IPS DF 4.7 (cell line): ENCODE measurements around the gene SLC6A12.
"Not testable (repeated sequence)": the region's sequence is repeated elsewhere in the genome, so short reads cannot be mapped to it uniquely, and the experiment has no call there.

Source experiments
- DNase-seq: peaks from one replicate; pipeline ENCODE4 v3.0.0-alpha.2; 2013; ENCODE audit warnings: low spot score; ENCODE audit errors: extremely low read depth

SLC6A12 gene

DNA sequence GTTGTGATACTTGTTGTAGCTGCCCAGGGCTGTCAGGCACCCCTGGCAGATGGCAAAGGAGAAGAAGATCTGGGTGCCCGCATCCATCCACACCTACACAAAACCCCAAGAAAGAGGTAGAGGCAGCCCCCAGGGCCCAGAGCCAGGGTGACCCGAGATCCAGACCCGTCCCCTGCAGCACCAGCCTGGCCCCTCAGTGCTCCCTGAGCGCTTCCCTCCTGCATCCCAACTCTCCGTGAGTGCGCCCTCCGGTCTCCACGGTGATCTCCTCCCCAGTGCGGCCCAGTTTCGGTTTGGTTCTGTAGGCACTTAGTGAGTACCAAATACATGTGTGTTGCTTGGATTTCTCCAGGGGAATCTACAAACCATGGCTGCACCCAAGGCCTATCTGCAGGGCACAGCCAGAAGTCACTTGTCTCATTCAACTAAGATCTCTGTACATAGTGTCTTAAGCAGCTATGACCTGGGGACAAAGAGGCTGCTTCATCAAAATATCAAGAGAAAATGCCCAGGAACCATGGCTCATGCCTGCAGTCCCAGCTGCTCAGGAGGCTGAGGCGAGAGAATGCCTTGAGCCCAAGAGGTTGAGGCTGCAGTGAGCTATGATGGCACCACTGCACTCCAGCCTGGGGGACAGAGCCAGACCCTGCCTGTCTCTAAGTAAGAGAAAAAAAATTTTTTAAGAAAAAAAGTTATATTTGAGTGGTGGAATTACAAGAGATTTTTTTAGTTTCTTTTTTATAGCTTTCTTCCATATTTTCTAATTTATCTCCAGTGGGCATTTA is 15.9 kb downstream of the SLC6A12 start:
- no peak for DNase-seq

DNA sequence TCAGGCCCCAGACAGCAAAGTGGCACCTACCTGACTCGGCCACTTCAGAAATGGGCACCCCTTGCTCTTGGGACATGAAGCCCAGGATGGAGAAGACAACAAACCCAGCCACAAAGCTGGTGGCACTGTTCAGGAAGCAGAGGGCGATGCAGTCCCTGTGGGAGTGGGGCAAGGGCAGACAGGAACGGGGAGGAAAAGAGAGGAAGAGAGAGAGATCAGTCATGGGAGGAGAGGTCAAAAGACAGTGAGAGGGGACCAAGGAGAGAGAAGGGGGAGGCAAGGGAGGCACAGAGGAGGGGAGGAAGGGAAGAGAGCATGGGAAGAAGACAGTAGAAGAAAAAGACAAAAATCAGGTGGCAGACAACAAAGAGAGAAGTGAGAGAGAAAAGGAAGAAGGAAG is 16.6 kb downstream of the SLC6A12 start:
- no peak for DNase-seq

DNA sequence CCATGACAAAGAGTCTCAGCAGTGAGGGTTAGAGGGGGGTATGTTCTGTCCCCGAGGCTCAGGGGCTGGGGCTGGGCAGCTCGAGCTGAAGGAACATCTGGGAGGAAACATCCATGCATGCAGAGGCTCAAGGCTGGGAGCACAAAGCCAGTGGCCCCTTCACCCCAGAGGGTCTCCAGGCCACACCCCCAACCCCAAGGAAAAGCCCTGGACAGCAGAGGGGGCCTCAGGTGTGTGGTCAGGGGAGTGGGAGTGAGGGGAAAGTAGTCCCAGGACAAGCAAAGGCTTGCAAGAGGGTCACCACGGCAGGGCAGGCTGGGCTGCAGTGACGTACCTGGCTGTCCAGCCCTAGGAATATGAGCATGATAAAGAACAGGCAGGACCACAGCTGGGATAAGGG is 17.5 kb downstream of the SLC6A12 start:
- DNase-seq = no peak

DNA sequence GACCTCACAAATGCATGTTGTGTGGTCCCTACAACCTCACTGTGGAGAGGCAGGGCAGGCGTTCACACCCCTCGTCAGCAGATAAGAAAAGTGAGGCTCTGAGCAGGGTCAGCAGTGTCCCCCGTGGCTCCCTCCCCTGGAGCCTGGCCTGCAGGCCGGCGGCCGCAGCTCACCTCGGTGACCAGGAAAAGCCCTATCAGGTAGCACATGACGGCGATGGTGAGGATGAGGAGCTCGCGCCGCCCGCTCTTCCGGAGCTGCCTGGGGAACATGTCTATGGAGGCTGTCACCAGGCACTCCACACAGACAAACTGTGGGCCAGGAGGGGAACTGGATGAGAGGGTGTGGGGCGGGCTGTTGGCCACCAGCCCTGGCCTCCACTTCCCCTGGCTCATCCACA is 18.0 kb downstream of the SLC6A12 start:
- DNase-seq = no peak

DNA sequence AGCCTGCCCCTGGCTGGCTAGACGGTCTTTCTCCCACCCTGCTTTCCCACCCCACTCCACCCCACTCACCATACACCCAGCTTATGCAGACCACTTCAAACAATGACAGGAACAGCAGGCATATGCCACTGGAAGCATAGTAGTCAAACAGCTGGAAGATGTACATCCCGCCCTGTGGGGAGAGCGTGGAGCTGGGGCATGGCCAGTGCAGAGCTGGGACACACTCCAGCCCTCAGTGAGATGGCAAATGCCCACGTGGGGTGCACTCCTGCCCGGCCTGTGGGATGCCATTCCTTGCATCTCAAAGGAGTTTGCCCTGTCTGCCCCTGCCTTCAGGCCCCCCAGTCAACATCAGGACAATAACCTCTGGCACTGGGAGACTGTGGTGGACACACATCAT is 18.8 kb downstream of the SLC6A12 start:
- no peak for DNase-seq

DNA sequence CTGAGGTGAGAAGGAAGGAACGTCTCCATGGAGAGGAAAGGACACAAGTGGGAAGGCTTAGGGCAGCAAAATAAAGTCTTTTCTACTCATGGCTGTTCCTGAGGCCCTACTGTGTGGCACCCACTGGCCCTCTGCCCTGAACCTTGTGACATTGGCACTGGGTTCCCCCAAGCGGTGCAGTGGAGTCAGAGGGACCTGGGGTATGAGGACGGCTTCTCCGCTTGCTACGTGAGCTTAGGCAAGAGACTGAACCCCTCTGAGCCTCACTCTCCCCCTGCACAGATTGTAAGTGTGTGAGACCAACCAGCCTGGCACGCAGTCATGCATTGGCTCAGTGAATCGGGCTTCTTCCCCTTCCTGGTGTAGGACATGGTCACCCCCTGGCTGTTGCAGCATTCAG is 19.7 kb downstream of the SLC6A12 start:
- no peak for DNase-seq

DNA sequence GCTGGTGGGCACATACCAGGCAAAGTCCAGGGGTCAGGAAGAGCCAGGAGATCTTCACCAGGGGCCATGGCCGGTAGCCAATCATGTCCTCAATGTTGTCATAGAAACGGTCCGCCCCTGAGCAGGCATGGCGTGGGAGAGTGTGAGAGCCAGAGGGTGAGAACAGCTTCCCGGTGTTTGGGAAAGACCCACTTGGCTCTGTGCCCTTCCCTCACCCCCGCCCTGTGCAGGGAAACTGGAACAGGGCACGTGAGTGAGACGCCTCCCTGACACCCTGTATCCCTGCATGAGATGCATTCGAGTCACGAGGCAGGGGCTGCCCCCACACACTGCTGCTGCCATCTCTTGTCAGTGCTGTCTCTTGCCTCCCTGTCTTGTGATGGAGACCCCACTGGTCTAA is 20.7 kb downstream of the SLC6A12 start:
- no peak for DNase-seq

DNA sequence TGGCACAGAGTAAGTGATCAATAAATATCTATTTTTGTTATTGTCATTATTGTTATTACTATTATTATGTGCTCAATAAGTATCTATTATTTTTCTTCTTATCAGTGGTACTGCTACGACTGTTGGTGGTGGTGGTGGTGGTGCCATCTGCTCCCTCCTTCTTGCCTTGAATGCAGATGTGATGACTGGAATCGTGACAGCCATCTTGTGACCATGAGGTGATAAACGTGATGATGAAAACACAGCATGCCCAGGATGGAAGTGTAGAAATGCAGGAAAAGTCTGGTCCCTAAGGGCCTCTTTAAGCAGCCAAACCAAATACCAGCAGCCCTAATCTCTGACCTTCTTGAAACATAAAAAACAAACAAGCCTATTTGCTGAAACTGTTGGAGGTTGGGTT is 22.4 kb downstream of the SLC6A12 start:
- no peak for DNase-seq

DNA sequence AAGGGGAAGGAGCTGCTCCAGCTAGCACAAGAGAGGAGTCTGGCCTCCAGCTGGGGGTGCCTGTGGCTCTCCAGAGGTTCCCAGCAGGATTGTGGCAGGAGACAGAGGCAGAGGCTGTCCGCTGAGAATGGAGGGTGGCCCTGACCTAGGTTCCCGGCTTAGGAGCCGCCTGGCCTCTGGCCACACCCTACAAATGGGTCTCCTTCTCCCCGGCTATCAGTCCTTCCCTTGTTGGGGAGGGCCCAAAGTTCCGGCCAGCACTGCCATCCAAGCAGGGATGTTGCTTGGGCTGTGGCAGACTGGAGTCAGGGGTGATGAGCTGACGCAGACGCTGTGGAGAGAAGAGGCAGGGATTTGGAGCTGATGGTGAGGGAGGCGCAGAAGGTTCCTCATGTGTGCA is 23.1 kb downstream of the SLC6A12 start:
- DNase-seq = no peak

DNA sequence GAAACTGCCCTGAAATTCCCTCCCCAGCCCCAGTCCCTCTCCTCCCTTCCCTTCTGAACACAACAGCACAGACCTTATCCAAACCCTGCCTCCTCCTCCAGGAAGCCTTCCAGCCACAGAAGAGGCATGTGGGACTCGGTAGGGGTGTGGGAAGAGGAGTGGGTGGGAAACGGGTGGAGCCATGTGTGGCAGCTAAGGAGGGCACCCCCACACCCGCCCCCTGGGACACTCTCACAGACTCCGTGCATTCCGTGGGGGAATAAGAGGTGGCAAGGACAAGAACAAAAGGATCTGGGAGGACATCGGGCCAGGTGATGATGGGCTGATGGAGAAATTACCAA is 24.4 kb downstream of the SLC6A12 start:
- DNase-seq = no peak

DNA sequence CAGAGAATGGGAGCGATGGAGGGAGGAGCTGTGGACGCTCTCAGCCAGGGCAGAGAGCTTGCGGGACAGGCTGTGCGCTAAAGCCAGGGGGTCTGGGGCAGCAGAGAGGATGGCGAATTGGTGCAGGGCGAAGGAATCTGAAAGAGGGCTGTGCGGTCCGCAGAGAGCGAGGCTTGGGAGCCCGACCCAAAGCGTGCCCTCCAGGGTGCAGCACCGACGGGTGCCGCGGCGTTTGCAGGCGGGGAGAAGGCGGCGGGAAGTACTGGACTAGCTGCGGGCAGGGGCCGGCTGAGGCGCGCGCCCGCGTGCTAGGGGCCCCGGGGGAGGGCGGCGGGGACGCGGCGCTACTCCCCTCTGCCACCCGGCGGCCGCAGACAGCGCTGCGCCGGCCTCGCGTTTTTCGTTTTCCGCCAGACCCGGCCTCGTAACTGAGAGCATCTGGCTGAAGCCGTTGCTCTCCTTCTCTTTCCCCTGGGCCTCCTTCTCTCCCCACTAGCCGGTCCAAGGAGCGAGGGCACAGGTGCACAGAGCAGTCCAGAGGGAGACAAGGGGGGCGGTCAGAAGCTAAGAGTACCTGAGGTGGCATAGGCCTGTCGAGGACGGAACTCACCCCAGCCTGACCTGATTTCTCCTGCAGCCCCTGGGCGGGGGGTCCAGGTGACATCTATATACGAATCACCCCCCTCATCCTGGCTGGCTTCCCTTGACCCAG is 24.9 kb downstream of the SLC6A12 start:
- no peak for DNase-seq

DNA sequence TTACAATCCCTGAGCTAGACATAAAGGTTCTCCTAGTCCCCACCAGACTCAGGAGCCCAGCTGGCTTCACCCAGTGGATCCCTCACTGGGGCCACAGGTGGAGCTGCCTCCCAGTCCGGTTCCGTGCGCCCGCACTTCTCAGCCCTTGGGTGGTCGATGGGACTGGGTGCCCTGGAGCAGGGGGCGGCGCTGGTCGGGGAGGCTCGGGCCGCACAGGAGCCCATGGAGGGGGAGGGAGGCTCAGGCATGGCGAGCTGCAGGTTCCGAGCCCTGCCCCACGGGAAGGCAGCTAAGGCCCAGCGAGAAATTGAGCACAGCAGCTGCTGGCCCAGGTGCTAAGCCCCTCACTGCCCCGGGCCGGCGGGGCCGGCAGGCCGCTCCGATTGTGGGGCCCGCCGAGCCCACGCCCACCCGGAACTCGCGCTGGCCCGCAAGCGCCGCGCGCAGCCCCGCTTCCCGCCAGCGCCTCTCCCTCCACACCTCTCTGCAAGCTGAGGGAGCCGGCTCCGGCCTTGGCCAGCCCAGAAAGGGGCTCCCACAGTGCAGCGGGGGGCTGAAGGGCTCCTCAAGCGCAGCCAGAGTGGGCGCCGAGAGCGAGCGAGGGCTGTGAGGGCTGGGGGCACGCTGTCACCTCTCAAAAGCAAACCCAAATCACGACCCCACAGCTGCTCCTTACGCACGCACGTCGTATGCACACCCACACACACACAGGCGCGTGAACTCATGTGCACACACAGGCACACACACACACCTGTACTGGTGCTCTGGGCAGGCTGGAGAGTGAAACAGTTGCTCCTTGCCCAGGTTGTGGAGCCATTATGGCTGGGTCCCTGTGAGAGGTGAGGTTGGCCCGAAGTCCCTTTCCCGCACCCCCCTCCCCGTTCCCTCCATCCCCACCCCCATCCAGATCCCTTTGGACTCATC is 25.7 kb downstream of the SLC6A12 start:
- not testable (repeated sequence) for DNase-seq

DNA sequence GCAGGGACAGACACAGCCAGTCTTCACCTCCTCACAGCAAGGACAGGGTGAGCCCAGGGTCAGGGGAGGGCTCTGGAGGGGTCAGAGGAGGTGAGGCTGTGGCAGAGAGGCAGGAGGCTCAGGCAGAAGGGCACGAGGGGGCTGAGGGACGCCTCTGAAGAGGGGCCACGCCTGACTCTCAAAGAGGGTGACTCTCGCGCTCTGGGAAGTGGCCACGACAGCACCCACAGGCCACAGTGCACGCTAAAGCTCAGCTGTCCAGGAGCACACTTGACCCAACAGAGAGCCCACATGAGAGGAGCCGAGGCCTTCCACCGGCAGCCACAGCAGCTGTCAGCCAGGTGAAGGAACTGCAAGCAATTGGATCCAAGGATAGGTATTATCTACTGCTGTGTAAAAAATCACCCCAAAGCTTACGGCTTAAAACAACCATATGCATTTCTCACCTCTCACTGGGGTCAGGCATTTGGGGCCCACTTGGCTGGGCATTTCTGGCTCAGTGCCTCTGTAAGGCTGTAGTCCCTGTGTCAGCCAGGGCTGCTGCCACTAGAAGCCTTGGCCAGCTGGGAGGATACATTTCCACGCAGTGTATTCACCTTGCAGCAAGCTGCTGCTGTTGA is 27.8 kb downstream of the SLC6A12 start:
- no peak for DNase-seq

DNA sequence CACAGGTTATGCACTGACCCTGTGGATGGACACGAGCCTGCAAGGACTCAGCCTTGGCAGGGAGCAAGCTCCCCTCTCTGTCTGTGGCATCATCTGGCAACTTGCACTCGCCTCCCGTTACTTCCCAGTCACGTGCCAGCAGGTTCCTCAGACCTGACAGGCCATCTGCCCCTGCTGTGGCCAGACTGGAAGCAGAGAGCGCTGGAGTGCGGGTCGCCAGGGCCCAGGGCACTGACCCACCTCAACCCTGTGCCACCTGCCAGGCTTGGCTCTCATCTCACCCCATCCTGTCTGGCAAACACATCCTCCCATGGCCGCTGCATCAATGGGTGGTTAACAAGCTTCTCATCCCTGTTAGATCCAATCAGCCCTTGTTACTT is 28.4 kb downstream of the SLC6A12 start:
- DNase-seq = no peak

DNA sequence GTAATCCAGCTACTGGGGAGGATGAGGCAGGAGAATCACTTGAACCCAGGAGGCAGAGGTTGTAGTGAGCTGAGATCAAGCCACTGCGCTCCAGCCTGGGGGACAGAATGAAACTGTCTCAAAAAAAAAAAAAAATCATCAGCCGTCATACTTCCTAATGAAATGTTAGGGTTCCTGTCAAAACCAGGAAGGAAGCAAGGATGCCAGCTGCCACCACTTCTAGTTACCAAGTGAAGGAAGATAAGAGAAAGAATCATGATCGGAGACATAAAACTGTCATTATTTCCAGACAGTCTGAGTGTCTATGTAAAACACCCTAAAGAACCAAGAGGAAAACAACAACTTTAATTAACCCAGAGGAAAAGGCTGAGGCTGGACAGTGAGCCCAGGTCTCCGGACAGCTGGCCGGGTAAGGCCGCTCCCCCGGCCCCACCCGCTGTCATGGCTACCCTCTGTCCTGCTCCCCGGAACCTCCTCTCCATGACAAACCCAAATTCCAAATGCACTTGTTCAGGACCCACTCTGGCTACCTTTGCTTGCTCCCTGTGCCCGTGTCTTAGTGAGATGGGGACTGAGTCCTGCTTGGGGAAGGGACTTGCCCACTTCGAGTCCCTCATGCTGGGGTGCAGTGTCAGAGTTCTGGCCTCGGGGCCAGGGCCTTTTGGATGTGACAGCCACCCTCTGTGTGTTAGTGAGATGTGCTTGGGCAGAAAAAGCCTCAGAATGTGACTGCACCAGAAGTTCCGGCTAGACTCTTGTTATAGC is 29.0 kb downstream of the SLC6A12 start:
- DNase-seq = no peak

DNA sequence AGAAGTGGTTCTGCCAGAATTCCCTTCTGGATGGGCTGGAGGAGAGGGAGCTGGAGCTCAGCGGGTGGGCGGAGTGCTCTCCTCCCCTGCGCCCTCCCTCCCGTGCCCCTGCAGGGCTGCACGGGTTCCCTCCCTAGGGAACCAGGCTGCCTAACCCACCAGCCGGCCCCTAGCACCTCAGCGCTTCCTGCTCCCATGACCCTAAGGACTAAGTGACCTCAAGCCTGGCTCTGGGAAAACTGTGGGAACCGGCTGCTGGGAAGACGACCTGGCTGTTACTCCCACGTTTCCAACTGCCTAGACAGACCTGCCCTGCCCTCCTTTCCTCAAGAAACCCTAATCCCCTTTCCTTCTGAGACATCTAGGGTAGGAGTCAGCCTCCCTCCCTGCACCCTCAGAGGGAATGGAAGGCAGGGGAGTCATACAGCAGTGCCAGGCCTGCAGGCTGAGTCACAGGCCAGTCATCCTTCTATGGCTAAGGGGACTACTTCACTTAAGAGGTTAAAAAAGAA is 31.5 kb downstream of the SLC6A12 start:
- DNase-seq = no peak

DNA sequence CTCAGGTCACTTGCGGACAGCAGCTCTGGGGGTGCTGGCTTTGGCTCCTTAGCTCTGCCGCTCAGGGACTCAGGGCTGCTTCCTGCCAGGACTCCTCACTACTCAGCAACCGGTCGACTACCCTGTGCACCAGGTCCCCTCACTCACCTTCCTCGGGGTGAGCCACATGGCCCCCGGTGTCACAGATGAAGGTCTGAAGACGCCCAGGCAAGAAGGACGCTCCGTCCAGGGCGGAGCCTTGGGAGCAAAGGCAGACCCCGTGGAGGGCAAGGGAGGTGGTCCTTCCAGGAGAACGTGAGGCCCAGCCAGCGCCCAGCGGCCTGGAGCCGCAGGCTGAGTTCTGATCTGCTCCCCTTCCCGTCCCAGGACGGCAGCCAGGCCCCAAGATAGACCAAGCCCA is 32.0 kb downstream of the SLC6A12 start:
- DNase-seq = no peak

DNA sequence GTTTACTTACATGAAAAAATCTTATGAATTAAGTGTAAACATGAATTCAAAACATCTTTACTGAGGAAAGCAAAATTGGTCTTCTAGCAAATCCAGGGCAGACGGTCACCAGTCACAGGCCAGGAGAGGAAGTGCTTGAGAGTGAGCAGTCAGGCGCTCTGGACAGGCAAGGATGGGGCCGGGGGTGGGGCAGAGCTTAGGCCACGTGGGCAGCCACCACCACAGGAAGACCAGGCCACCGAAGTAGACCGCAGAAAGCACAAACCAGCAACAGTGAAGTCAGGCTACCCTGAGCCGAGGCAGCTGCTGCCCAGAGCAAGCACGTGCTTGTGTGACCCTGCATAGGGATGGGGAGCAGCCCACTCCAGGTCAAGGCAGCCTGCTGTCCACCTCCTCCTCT is 33.5 kb downstream of the SLC6A12 start:
- DNase-seq = no peak

DNA sequence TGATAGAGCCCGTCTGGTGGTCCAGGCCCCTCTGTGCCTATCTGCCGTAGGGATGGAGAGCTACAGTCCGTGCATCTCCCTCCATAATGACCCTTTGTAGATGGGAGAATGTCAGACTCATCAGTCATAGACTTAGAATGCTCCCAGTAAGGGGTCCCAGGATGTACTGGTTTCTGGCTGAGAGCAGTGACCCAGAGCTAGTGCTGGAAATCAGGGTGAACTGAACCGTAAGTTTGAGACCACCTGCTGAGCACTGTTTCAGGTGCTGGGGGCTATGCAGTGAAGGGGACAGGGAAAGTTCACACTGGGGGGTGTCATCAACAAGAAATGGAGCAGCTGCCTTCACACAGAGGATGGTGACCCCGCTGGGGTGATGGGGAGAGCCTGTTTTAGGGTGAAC is 34.1 kb downstream of the SLC6A12 start:
- no peak for DNase-seq

DNA sequence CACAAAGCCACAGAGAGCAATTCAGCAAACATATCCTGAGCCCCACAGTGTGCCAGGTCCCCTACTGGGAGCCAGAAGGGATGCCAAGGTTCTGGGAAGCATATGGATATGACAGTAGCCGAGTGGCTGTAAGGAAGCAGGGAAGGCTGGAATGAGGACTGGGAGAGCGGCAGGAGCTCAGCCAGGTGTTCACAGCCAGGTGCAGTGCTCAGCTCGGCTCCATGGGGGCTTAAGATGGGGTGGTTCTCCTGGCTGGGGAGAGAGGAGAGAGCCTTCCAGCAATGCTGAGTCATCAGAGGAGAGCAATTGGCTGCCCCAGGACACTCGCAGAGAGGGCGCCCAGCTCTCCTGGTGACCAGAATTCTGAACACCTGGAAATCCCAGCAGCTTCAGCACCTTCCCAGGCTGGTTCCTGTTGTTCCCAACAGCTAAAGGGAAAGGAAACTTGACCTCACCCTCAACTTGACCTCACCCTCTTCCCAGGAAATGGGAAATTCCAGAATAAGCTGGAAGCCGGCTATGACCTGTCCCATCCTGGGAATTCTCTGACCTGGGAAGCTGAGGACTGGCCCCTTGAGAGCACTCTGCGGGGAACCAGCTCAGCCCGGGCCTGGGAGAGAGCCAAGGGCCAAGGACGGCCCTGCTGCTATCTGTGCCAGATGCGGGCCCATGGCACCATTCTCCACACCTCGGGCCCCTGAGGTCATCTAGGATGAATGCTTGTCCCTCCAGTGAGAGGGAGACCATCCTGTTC is 34.6 kb downstream of the SLC6A12 start:
- DNase-seq = no peak
